ENCODE measurements around the gene GLYATL2. TPM values are rescaled to one million over a fixed set of nuclear protein-coding genes. Genes with fewer than 3 reads are reported as not detected.

The GLYATL2 gene
- total and polyA plus RNA-seq, 2 of the 8 experiments (the other 6 are each of a cell fraction or from before 2014, with no cell fraction given) = 0.39 to 0.69 TPM

DNA sequence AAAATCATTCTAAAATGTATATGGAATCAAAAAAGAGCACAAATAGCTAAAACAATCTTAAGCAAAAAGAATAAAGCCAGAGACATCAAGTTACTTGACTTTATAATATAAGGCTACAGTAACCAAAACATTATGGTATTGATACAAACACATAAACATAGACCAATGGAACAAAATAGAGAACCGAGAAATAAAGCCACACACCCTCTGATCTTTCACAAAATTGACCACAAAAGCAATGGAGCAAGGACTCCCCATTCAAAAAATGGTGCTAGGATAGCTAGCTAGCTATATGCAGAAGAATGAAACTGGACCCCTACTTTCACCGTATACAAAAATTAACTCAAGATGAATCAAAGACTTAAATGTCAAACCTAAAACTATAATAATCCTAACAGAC lies 43.2 kb downstream of the GLYATL2 start:
- H3K56ac ChIP-seq (replicated peaks; ENCODE audit: insufficient read length, low read depth, low read length) = no peak overlapping the region
- no peak for FAIRE-seq
- TF ChIP-seq BRCA1 (IDR thresholded peaks at IDR 0.05; ENCODE audit: low read depth, low read length) (no peak), CBX8 (IDR thresholded peaks at IDR 0.05; ENCODE audit: borderline replicate concordance, low read depth, low read length) (no peak), BCL11A (IDR thresholded peaks at IDR 0.05; ENCODE audit: low read depth in 2 of 2, low read length in 2 of 2) (no peak), NRF1 (IDR thresholded peaks at IDR 0.05; ENCODE audit: low read depth, low read length) (no peak), EP300 (IDR thresholded peaks at IDR 0.05; ENCODE audit: borderline replicate concordance in 1 of 2, low read depth in 2 of 2, low read length in 2 of 2) (no peak), CTCF (IDR thresholded peaks at IDR 0.05; ENCODE audit: control extremely low read depth in 1 of 3, insufficient read depth in 1 of 3, low read depth in 1 of 3, low read length in 3 of 3) (no peak), HDAC6 (IDR thresholded peaks at IDR 0.05; ENCODE audit: low read depth, low read length) (no peak), CREB1 (IDR thresholded peaks at IDR 0.05) (no peak), CHD1 (IDR thresholded peaks at IDR 0.05; ENCODE audit: low read depth, low read length) (no peak), SP1 (IDR thresholded peaks at IDR 0.05; ENCODE audit: low read depth, low read length) (no peak)
- TF ChIP-seq, protein P1, sequence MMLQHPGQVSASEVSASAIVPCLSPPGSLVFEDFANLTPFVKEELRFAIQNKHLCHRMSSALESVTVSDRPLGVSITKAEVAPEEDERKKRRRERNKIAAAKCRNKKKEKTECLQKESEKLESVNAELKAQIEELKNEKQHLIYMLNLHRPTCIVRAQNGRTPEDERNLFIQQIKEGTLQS (IDR thresholded peaks at IDR 0.05; ENCODE audit: insufficient read depth, low read depth, low read length) = no peak

More for the DNA sequence above, 43.2 kb downstream of the GLYATL2 start:
- H3K23me2 ChIP-seq (ENCODE audit: low read depth, low read length) = no peaks in the 10 kb centered on the region
- no peaks in the 10 kb centered on the region for H3K79me2 ChIP-seq (ENCODE audit: control insufficient read depth in 1 of 2, insufficient read depth in 2 of 2, low read length in 2 of 2)
- H3K4me3 ChIP-seq (ENCODE audit: extremely low read depth in 1 of 4, insufficient read depth in 2 of 4, low read depth in 3 of 4, low read length in 4 of 4) = no peak overlapping the region
- no peak overlapping the region for H3K9ac ChIP-seq (replicated peaks in 1 of 4; ENCODE audit: extremely low read depth in 1 of 4, low read depth in 3 of 4, low read length in 3 of 4)
- no peaks in the 10 kb centered on the region for H3K36me3 ChIP-seq (ENCODE audit: control insufficient read depth in 2 of 4, insufficient read depth in 4 of 4, low read length in 3 of 4)
- H3K79me1 ChIP-seq (ENCODE audit: low read depth, low read length) = no peaks in the 10 kb centered on the region
- H3K27me3 ChIP-seq (replicated peaks in 1 of 4; ENCODE audit: control insufficient read depth in 3 of 4, extremely low read depth in 1 of 4, insufficient read depth in 3 of 4, low read length in 3 of 4) = no peaks in the 10 kb centered on the region
- no peak overlapping the region for H2BK120ac ChIP-seq (replicated peaks; ENCODE audit: low read depth, low read length)
- no peak overlapping the region for H2BK15ac ChIP-seq (ENCODE audit: low read length)
- no peak for DNase-seq (ENCODE audit: low read depth in 1 of 2, low spot score in 2 of 2)
- no peak overlapping the region for H3K4me2 ChIP-seq (ENCODE audit: insufficient read depth in 1 of 2, low read depth in 2 of 2, low read length in 2 of 2)
- H3K14ac ChIP-seq (ENCODE audit: insufficient read length) = no peak overlapping the region
- H2AFZ ChIP-seq (ENCODE audit: low read length) = no peak overlapping the region
- H2AK5ac ChIP-seq (ENCODE audit: low read depth, low read length) = no peak overlapping the region
- H2BK5ac ChIP-seq (ENCODE audit: low read depth, low read length) = no peak overlapping the region
- no peak overlapping the region for H4K8ac ChIP-seq (ENCODE audit: extremely low read depth, insufficient read depth, low read length)
- H4K5ac ChIP-seq (ENCODE audit: insufficient read length, low read depth, low read length) = no peak overlapping the region
- no peak overlapping the region for H3K18ac ChIP-seq (ENCODE audit: extremely low read depth, low read length)
- no peak overlapping the region for H2BK20ac ChIP-seq (ENCODE audit: low read length)
- ChIA-PET POLR2A (ENCODE audit: partially characterized antibody) (no interaction called here), CTCF (ENCODE audit: partially characterized antibody) (interaction anchor here (0.6 kb wide), 1 partner anchor 52 kb away, joined by 3 read pairs; no protein-coding TSS in a partner anchor)
- no peak overlapping the region for H4K91ac ChIP-seq (replicated peaks; ENCODE audit: insufficient read length, low read length)
- H3K4ac ChIP-seq (replicated peaks; ENCODE audit: insufficient read length, low read depth, low read length) = no peak overlapping the region
- H3K9me3 ChIP-seq (ENCODE audit: insufficient read depth in 2 of 2, low read depth in 1 of 2, low read length in 1 of 2) = peaks cover 0 to 7% of the 10 kb centered on the region in 2 experiments; a peak in 1 of 4 replicates
- no peak overlapping the region for H3K27ac ChIP-seq (ENCODE audit: low read depth, low read length)
- no peak overlapping the region for H2BK12ac ChIP-seq (ENCODE audit: low read depth, low read length)
- H3K4me1 ChIP-seq (replicated peaks in 1 of 4; ENCODE audit: control insufficient read depth in 3 of 4, insufficient read depth in 4 of 4, low read length in 3 of 4) = no peaks in the 10 kb centered on the region; a peak in 1 of 7 replicates
- no peaks in the 10 kb centered on the region for H4K20me1 ChIP-seq (replicated peaks in 1 of 2; ENCODE audit: control insufficient read depth in 1 of 2, insufficient read depth in 2 of 2, low read length in 2 of 2)
- 91% methylated on average over 2 of the region's 2 CpGs; no CpG with 5 or more reads in 1 of the 2 experiments for whole genome bisulfite sequencing, 2 experiments (ENCODE audit: extremely low coverage in 1 of 2, insufficient coverage in 1 of 2, insufficient read length in 1 of 2, insufficient replicate concordance in 2 of 2, low coverage in 1 of 2, low lambda C conversion rate in 2 of 2, missing lambda C conversion rate in 1 of 2)
- H3K23ac ChIP-seq (ENCODE audit: insufficient read length) = no peak overlapping the region
